Liver (tissue), 9 donors: Measurements from ENCODE around the gene RELN. TPM values are rescaled to one million over a fixed set of nuclear protein-coding genes. Genes with fewer than 3 reads are reported as not detected.
A peak's percentile ranks its signal among the peaks of the same experiment; 100 is the strongest.

ENCODE experiments used
- DNase-seq: peaks from one replicate; pipeline ENCODE4 v3.0.0-alpha.2; 2017; ENCODE audit warnings: low spot score
- H3K27ac ChIP-seq, 2 donors: one replicate each; pipeline ENCODE4 v1.7.0; 2013; ENCODE audit warnings: inconsistent platforms in 2 of 2, low read length in 2 of 2, control low read depth in 1 of 2, low read depth in 1 of 2, mild to moderate bottlenecking in 1 of 2
- H3K27me3 ChIP-seq, 4 donors: one replicate each; pipeline versions ENCODE4 v1.6.1 to v1.7.0; 2013; ENCODE audit warnings: low read length in 3 of 4, inconsistent platforms in 1 of 4, mild to moderate bottlenecking in 1 of 4, moderate library complexity in 1 of 4; ENCODE audit not compliant: control insufficient read depth in 4 of 4, insufficient read depth in 4 of 4
- H3K36me3 ChIP-seq, 4 donors: one replicate each; pipeline versions ENCODE4 v1.6.1 to v1.7.0; 2013; ENCODE audit warnings: low read length in 3 of 4, mild to moderate bottlenecking in 3 of 4, low read depth in 1 of 4, moderate library complexity in 1 of 4; ENCODE audit not compliant: control insufficient read depth in 4 of 4, insufficient read depth in 3 of 4
- H3K4me1 ChIP-seq, 4 donors: one replicate each; pipeline versions ENCODE4 v1.6.1 to v1.7.0; 2013; ENCODE audit warnings: low read length in 3 of 4, mild to moderate bottlenecking in 3 of 4, moderate library complexity in 1 of 4; ENCODE audit not compliant: control insufficient read depth in 4 of 4, insufficient read depth in 4 of 4
- H3K4me3 ChIP-seq, 3 donors: one replicate each; pipeline versions ENCODE4 v1.6.1 to v1.7.0; 2013; ENCODE audit warnings: low read length in 3 of 3, control low read depth in 1 of 3, low read depth in 1 of 3, mild to moderate bottlenecking in 1 of 3
- H3K9ac ChIP-seq, 2 donors: one replicate each; pipeline ENCODE4 v1.7.0; 2013; ENCODE audit warnings: low read length in 2 of 2, mild to moderate bottlenecking in 2 of 2, moderate library complexity in 2 of 2, control low read depth in 1 of 2, low read depth in 1 of 2
- H3K9me3 ChIP-seq, 4 donors: one replicate each; pipeline versions ENCODE4 v1.6.1 to v1.7.0; 2013; ENCODE audit warnings: low read length in 3 of 4; ENCODE audit not compliant: control insufficient read depth in 4 of 4
- ATF3 ChIP-seq: IDR thresholded peaks from 2 replicates; pipeline ENCODE4 v1.6.1; 2016; ENCODE audit warnings: antibody characterized with exemption
- CTCF ChIP-seq: fragments of 150-350 bp; IDR thresholded peaks from 2 replicates; pipeline ENCODE4 v1.5.1; 2017; ENCODE audit warnings: improper control_type of control experiment, low read depth, low read length; ENCODE audit not compliant: missing input control
- EGR1 ChIP-seq, 2 donors: IDR thresholded peaks; 2 replicates each; pipeline ENCODE4 v1.6.1; 2016 to 2018; ENCODE audit warnings: antibody characterized with exemption in 2 of 2, low read depth in 2 of 2
- FOXA1 ChIP-seq: IDR thresholded peaks from 2 replicates; pipeline ENCODE4 v1.6.1; 2016; ENCODE audit warnings: antibody characterized with exemption
- FOXA2 ChIP-seq: IDR thresholded peaks from 2 replicates; pipeline ENCODE4 v1.6.1; 2016; ENCODE audit warnings: antibody characterized with exemption
- GABPA ChIP-seq, 2 donors: IDR thresholded peaks in 1 of 2; conservative IDR thresholded peaks in 1 of 2; 2 replicates each; pipeline ENCODE4 v1.6.1; 2016; ENCODE audit warnings: antibody characterized with exemption in 2 of 2, mild to moderate bottlenecking in 1 of 2, moderate library complexity in 1 of 2
- HNF4A ChIP-seq, 2 donors: conservative IDR thresholded peaks; 2 replicates each; pipeline ENCODE4 v1.6.1; 2016; ENCODE audit warnings: antibody characterized with exemption in 2 of 2, mild to moderate bottlenecking in 2 of 2
- HNF4G ChIP-seq: IDR thresholded peaks from 2 replicates; pipeline ENCODE4 v1.6.1; 2016; ENCODE audit warnings: antibody characterized with exemption
- JUND ChIP-seq, 2 donors: IDR thresholded peaks; 2 replicates each; pipeline ENCODE4 v1.6.1; 2016; ENCODE audit warnings: antibody characterized with exemption in 2 of 2
- MAX ChIP-seq: IDR thresholded peaks from 2 replicates; pipeline ENCODE4 v1.6.1; 2016; ENCODE audit warnings: antibody characterized with exemption
- NR2F2 ChIP-seq: IDR thresholded peaks from 2 replicates; pipeline ENCODE4 v1.6.1; 2016; ENCODE audit warnings: antibody characterized with exemption
- RAD21 ChIP-seq, 2 donors: IDR thresholded peaks; 2 replicates each; pipeline ENCODE4 v1.6.1; 2016; ENCODE audit warnings: antibody characterized with exemption in 2 of 2, mild to moderate bottlenecking in 2 of 2
- RXRA ChIP-seq, 2 donors: IDR thresholded peaks; 2 replicates each; pipeline ENCODE4 v1.6.1; 2017 to 2018; ENCODE audit warnings: antibody characterized with exemption in 2 of 2, mild to moderate bottlenecking in 1 of 2
- SP1 ChIP-seq: IDR thresholded peaks from 2 replicates; pipeline ENCODE4 v1.6.1; 2018; ENCODE audit warnings: antibody characterized with exemption, mild to moderate bottlenecking
- TAF1 ChIP-seq: conservative IDR thresholded peaks from 2 replicates; pipeline ENCODE4 v1.6.1; 2016; ENCODE audit warnings: antibody characterized with exemption, mild to moderate bottlenecking
- YY1 ChIP-seq: IDR thresholded peaks from 2 replicates; pipeline ENCODE4 v1.6.1; 2016; ENCODE audit warnings: antibody characterized with exemption, mild to moderate bottlenecking
- ZBTB33 ChIP-seq: IDR thresholded peaks from 2 replicates; pipeline ENCODE4 v1.6.1; 2016; ENCODE audit warnings: antibody characterized with exemption
- WGBS: extraction: QIAGEN DNeasy Blood & Tissue Kit; methylation state at CpG from one replicate; pipeline ENCODE4 v1.1.7; 2013; 5-methylcytosine and 5-hydroxymethylcytosine counted together
- polyA plus RNA-seq, 2 donors: library from polyadenylated mRNA; stranded (reverse) in 1 of 2; unstranded in 1 of 2; fragments of 200-250 nt in 1 of 2; fragments of >200 nt in 1 of 2; fragmentation: Nextera tagmentation in 1 of 2; extraction: Ambion mirVana in 1 of 2; gene quantifications; one replicate each; pipeline versions ENCODE4 v1.2.1 to v1.2.3, GENCODE V29; 2013 to 2015
- total RNA-seq, 2 donors: library from RNA; depleted of rRNA; stranded (reverse); fragments of >200 nt; gene quantifications; one replicate each; pipeline ENCODE4 v1.2.3, GENCODE V29; 2014
- donor health status: healthy.
- donor health status: healthy.
- donor health status: healthy.
- donor health status: healthy.
- donor health status: healthy.

Gene RELN
- total and polyA plus RNA-seq, 4 donors, result 10.0 to 69.8 (median 28.4) TPM

GRCh38 chr7:103989785-103990767 lies 618 bp upstream of the RELN start:
- peak overlapping the region; percentile 28 to 41 for H3K9ac ChIP-seq
- H3K36me3 ChIP-seq, result no peaks in the 10 kb centered on the region
- WGBS, result under 1% methylated on average over 80 of the region's 80 CpGs
- TF ChIP-seq YY1, result peak; percentile 36
- TF ChIP-seq RAD21 (IDR thresholded peaks at IDR 0.05), result peak in 1 of 2 donors; percentile 41
- no peak for TF ChIP-seq GABPA (IDR thresholded peaks at IDR 0.05 in 1 of 2, conservative IDR thresholded peaks at IDR 0.05 in 1 of 2)
- peak overlapping the region; percentile 49 to 73 for H3K27ac ChIP-seq
- H3K27me3 ChIP-seq, result no peaks in the 10 kb centered on the region
- DNase-seq, result peak; percentile 72
- peak overlapping the region; percentile 54 to 65 (median 56) for H3K4me3 ChIP-seq
- H3K4me1 ChIP-seq, result peaks cover 6 to 19% (median 15%) of the 10 kb centered on the region in 4 donors
- no peaks in the 10 kb centered on the region for H3K9me3 ChIP-seq

GRCh38 chr7:103988468-103989199 lies 824 bp downstream of the RELN start:
- H3K9ac ChIP-seq, result peak overlapping the region in 1 of 2 donors; percentile 44
- peak overlapping the region; percentile 46 to 59 for H3K27ac ChIP-seq
- 6% methylated on average over 37 of the region's 37 CpGs for WGBS
- no peaks in the 10 kb centered on the region for H3K27me3 ChIP-seq
- H3K4me3 ChIP-seq, result peak overlapping the region; percentile 54
- TF ChIP-seq RXRA (IDR thresholded peaks at IDR 0.05) (no peak), TAF1 (no peak), SP1 (no peak), HNF4A (conservative IDR thresholded peaks at IDR 0.05) (no peak), ZBTB33 (no peak), EGR1 (IDR thresholded peaks at IDR 0.05; ENCODE audit: low read depth in 2 of 2) (no peak), FOXA2 (no peak), NR2F2 (no peak), HNF4G (no peak), CTCF (no peak), ATF3 (no peak), MAX (no peak), YY1 (no peak), FOXA1 (no peak), JUND (IDR thresholded peaks at IDR 0.05) (no peak), GABPA (IDR thresholded peaks at IDR 0.05 in 1 of 2, conservative IDR thresholded peaks at IDR 0.05 in 1 of 2) (no peak)
- peak; percentile 40 for DNase-seq
- H3K9me3 ChIP-seq, result no peaks in the 10 kb centered on the region
- H3K36me3 ChIP-seq, result no peaks in the 10 kb centered on the region
- H3K4me1 ChIP-seq, result peaks cover 6 to 19% (median 15%) of the 10 kb centered on the region in 4 donors
